ENCODE results near the gene ASCC2. TPM values are rescaled to one million over a fixed set of nuclear protein-coding genes. Genes with fewer than 3 reads are reported as not detected.

Gene ASCC2
- total RNA-seq, 4 donors from 2014 or later: 26.4 to 45.2 (median 35.6) TPM

DNA sequence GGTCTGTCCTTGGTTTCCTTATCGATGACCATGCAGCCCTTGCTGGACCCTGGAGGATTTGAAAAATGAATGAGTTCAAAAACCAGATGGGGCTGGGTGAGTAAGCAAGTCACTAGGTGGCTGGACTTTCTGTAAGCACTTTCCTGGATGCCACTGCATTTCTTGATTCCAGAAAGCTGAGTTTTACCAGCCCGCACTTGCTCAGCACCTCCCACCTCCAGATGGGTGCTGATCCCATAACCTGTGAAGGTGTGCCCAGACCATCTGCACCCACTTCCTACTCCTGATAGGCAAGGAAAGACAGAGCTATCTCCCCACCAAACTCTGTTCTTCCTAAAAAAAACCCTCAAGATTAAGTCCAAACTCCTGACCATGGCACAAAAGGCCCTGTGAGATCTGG is 21.1 kb downstream of the ASCC2 start:
- no peaks in the 10 kb centered on the region for H3K9me3 ChIP-seq
- in situ Hi-C loops (cut with MboI; ENCODE audit: low sequenced_read_pairs in 4 of 4): no loop called here
- no peak for ATAC-seq
- peaks cover 39 to 46% of the 10 kb centered on the region in 2 donors for H3K4me1 ChIP-seq
- H3K4me3 ChIP-seq: no peak overlapping the region
- peaks cover 0 to 67% of the 10 kb centered on the region in 2 donors for H3K36me3 ChIP-seq
- intact Hi-C loops (cut with DNase I; ENCODE audit: low total_unique reads): no loop called here
- peak overlapping the region; percentile 80 to 87 (median 84) for H3K27ac ChIP-seq
- H3K27me3 ChIP-seq: no peaks in the 10 kb centered on the region
- TF ChIP-seq, protein P1, sequence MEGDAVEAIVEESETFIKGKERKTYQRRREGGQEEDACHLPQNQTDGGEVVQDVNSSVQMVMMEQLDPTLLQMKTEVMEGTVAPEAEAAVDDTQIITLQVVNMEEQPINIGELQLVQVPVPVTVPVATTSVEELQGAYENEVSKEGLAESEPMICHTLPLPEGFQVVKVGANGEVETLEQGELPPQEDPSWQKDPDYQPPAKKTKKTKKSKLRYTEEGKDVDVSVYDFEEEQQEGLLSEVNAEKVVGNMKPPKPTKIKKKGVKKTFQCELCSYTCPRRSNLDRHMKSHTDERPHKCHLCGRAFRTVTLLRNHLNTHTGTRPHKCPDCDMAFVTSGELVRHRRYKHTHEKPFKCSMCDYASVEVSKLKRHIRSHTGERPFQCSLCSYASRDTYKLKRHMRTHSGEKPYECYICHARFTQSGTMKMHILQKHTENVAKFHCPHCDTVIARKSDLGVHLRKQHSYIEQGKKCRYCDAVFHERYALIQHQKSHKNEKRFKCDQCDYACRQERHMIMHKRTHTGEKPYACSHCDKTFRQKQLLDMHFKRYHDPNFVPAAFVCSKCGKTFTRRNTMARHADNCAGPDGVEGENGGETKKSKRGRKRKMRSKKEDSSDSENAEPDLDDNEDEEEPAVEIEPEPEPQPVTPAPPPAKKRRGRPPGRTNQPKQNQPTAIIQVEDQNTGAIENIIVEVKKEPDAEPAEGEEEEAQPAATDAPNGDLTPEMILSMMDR (IDR thresholded peaks at IDR 0.05 in 4 of 5, conservative IDR thresholded peaks at IDR 0.05 in 1 of 5): no peak
- no peak for DNase-seq

DNA sequence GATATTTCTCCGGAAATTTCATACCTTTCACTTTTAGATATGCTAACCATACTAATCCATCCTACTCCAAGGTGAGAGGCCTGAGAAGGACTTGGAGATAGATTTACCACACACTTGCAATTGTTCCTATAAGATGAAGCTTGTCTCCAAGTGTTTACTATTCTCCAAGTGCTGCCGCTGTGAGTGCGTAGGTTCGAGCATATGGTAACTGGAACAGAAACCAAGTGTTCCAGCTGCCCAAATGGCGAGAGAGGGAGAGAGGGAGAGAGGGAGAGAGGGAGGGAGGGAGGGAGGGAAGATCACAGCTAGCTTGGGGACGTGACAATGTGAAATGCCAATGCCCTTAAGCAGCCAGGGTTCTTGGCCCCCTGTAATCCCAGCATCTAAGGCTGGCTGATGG is 21.5 kb downstream of the ASCC2 start:
- peak overlapping the region; percentile 80 to 87 (median 84) for H3K27ac ChIP-seq
- DNase-seq: no peak
- ATAC-seq: peak in 1 of 2 donors; percentile 6
- H3K27me3 ChIP-seq: no peaks in the 10 kb centered on the region
- H3K4me1 ChIP-seq: peaks cover 39 to 46% of the 10 kb centered on the region in 2 donors
- in situ Hi-C loops (cut with MboI; ENCODE audit: low sequenced_read_pairs in 4 of 4) (no loop called here), intact Hi-C loops (cut with DNase I; ENCODE audit: low total_unique reads) (no loop called here)
- H3K4me3 ChIP-seq: no peak overlapping the region
- no peak for TF ChIP-seq POLR2A (IDR thresholded peaks at IDR 0.05)
- TF ChIP-seq, protein P1 (IDR thresholded peaks at IDR 0.05 in 4 of 5, conservative IDR thresholded peaks at IDR 0.05 in 1 of 5): no peak
- no peaks in the 10 kb centered on the region for H3K9me3 ChIP-seq
- H3K36me3 ChIP-seq: peaks cover 0 to 67% of the 10 kb centered on the region in 2 donors

GRCh38 chr22:29816128-29816527 is 21.9 kb downstream of the ASCC2 start:
- TF ChIP-seq, protein P1 (IDR thresholded peaks at IDR 0.05 in 4 of 5, conservative IDR thresholded peaks at IDR 0.05 in 1 of 5): no peak
- TF ChIP-seq POLR2A (IDR thresholded peaks at IDR 0.05): no peak
- Histone ChIP-seq H3K4me1 (peaks cover 39 to 46% of the 10 kb centered on the region in 2 donors), H3K27ac (peak overlapping the region; percentile 80 to 87 (median 84)), H3K4me3 (no peak overlapping the region), H3K27me3 (no peaks in the 10 kb centered on the region), H3K9me3 (no peaks in the 10 kb centered on the region), H3K36me3 (peaks cover 0 to 67% of the 10 kb centered on the region in 2 donors)
- ATAC-seq (peak in 1 of 2 donors; percentile 31), DNase-seq (peak in 1 of 2 donors; percentile 69)
- in situ Hi-C loops (cut with MboI; ENCODE audit: low sequenced_read_pairs in 4 of 4) (no loop called here), intact Hi-C loops (cut with DNase I; ENCODE audit: low total_unique reads) (no loop called here)

- intact Hi-C loops (cut with DNase I; ENCODE audit: low total_unique reads): no loop called here
Observed at GRCh38 chr22:29815580-29815979, 22.5 kb downstream of the ASCC2 start.

More at GRCh38 chr22:29815580-29815979, 22.5 kb downstream of the ASCC2 start:
- no peak for DNase-seq
- H3K4me3 ChIP-seq: no peak overlapping the region
- no peaks in the 10 kb centered on the region for H3K9me3 ChIP-seq
- in situ Hi-C loops (cut with MboI; ENCODE audit: low sequenced_read_pairs in 4 of 4): no loop called here
- H3K27me3 ChIP-seq: no peaks in the 10 kb centered on the region
- peaks cover 0 to 67% of the 10 kb centered on the region in 2 donors for H3K36me3 ChIP-seq
- ATAC-seq: no peak
- peaks cover 39 to 46% of the 10 kb centered on the region in 2 donors for H3K4me1 ChIP-seq
- TF ChIP-seq POLR2A (IDR thresholded peaks at IDR 0.05): no peak
- TF ChIP-seq, protein P1 (IDR thresholded peaks at IDR 0.05 in 4 of 5, conservative IDR thresholded peaks at IDR 0.05 in 1 of 5): no peak
- peak overlapping the region; percentile 80 to 87 (median 84) for H3K27ac ChIP-seq

Measured in gastrocnemius medialis (tissue), 4 donors.